ENCODE measurements around the gene GLIS1.

DNA sequence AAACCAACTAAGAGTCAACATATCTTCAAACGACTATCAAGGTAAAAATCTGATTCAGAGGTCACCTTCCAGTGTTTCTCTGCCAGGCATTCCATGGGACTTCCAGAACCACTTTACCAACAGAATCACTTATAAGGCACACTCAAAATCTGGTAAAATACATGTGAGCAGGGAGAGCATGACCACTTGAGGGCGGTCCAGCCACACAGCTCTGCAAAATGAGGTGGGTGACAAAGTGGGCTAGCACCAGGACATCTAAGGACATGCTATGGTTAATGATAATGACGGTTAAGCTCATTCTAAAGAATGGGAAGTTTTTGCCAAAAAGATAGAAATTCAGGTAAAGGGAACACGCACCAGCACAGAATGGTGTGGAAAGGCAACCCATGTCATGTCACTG is 24.5 kb upstream of the GLIS1 start:
- TF ChIP-seq, protein P1, sequence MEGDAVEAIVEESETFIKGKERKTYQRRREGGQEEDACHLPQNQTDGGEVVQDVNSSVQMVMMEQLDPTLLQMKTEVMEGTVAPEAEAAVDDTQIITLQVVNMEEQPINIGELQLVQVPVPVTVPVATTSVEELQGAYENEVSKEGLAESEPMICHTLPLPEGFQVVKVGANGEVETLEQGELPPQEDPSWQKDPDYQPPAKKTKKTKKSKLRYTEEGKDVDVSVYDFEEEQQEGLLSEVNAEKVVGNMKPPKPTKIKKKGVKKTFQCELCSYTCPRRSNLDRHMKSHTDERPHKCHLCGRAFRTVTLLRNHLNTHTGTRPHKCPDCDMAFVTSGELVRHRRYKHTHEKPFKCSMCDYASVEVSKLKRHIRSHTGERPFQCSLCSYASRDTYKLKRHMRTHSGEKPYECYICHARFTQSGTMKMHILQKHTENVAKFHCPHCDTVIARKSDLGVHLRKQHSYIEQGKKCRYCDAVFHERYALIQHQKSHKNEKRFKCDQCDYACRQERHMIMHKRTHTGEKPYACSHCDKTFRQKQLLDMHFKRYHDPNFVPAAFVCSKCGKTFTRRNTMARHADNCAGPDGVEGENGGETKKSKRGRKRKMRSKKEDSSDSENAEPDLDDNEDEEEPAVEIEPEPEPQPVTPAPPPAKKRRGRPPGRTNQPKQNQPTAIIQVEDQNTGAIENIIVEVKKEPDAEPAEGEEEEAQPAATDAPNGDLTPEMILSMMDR (IDR thresholded peaks at IDR 0.05; ENCODE audit: insufficient read depth, low read depth, low read length) = no peak
- no peak for TF ChIP-seq EZH2 (IDR thresholded peaks at IDR 0.05; ENCODE audit: insufficient read depth, low read length)
